A673 (cell line): Measurements from ENCODE around the gene TRPM1.

Source experiments
- EZH2 ChIP-seq: fragments of 200-600 bp; sonication (generic); IDR thresholded peaks from 2 replicates; pipeline ENCODE4 v1.6.1; 2017; ENCODE audit warnings: borderline replicate concordance, low read depth, mild to moderate bottlenecking, mixed read lengths, antibody characterized with exemption, low read length; ENCODE audit not compliant: poor library complexity, severe bottlenecking
- TF ChIP-seq, protein P1 (sequence below): fragments of 300-800, 200-600 bp; sonication (generic); conservative IDR thresholded peaks from 2 replicates; pipeline ENCODE4 v1.5.1; 2017; ENCODE audit warnings: low read depth, mild to moderate bottlenecking, antibody characterized with exemption, low read length, moderate library complexity, mixed read lengths

DNA sequence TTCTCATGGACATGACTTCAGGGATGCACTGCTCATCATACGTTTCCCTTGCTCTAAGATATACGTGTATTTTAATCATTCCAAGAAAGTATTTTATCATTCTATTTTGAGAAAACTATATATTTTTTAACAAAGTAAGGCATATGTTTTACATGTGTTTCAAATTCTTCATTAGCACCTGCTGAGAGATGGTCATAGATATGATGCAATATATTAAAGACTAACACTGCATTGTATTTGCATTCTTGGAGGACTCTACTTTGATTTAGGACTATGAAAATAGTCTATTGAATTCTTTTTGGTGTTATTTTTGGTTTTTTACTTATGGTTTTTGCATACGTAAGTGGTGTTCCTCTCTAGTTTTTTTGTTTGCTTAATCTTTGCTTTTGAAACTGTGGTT, 55.9 kb downstream of the TRPM1 start:
- TF ChIP-seq, protein P1, sequence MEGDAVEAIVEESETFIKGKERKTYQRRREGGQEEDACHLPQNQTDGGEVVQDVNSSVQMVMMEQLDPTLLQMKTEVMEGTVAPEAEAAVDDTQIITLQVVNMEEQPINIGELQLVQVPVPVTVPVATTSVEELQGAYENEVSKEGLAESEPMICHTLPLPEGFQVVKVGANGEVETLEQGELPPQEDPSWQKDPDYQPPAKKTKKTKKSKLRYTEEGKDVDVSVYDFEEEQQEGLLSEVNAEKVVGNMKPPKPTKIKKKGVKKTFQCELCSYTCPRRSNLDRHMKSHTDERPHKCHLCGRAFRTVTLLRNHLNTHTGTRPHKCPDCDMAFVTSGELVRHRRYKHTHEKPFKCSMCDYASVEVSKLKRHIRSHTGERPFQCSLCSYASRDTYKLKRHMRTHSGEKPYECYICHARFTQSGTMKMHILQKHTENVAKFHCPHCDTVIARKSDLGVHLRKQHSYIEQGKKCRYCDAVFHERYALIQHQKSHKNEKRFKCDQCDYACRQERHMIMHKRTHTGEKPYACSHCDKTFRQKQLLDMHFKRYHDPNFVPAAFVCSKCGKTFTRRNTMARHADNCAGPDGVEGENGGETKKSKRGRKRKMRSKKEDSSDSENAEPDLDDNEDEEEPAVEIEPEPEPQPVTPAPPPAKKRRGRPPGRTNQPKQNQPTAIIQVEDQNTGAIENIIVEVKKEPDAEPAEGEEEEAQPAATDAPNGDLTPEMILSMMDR = no peak
- no peak for TF ChIP-seq EZH2
